HCT116 (cell line): ENCODE data around the gene DLK1. TPM values are rescaled to one million over a fixed set of nuclear protein-coding genes. Genes with fewer than 3 reads are reported as not detected.

Experiments used
- ATAC-seq: fragments of 200-7000 bp; cut with Tn5 transposase; 2 replicates; pipeline ENCODE4 v1.9.1; 2020; ENCODE audit warnings: mild to moderate bottlenecking, moderate library complexity
- BruUV-seq: library from RNA; stranded (reverse); fragments of 400-500 nt; replicated peaks from 2 replicates; lab custom pipeline; 2021; lab: Mats Ljungman, UMichigan
- CTCF ChIA-PET: fragments of 300-600 bp; sonication (Branson Sonifier 250); formaldehyde crosslinking; loops from one replicate; lab custom pipeline; 2021; ENCODE audit warnings: antibody characterized with exemption; lab: Charles Lee
- POLR2A ChIA-PET: fragments of 300-600, 350-600 bp; sonication (Branson Sonifier 250); formaldehyde crosslinking; loops from one replicate; lab custom pipeline; 2021; ENCODE audit warnings: antibody characterized with exemption; lab: Charles Lee
- RAD21 ChIA-PET, 2 experiments: fragments of 300-600 bp; sonication (Branson Sonifier 250); formaldehyde crosslinking; loops; one replicate each; lab custom pipeline; 2023; ENCODE audit warnings: low total read pairs in 2 of 2; ENCODE audit not compliant: uncharacterized antibody in 2 of 2, unreplicated experiment in 2 of 2, low non-redundant PET in 1 of 2; lab: Charles Lee
- DNase-seq: peaks from one replicate; pipeline ENCODE4 v3.0.0-alpha.2; 2010; ENCODE audit warnings: low read depth, low spot score
- H2AFZ ChIP-seq: fragments of 200-600 bp; shearing (Covaris generic), sonication (generic); 2 replicates; pipeline ENCODE4 v1.6.1; 2017; ENCODE audit warnings: low read depth, mixed run types, mixed read lengths, antibody characterized with exemption, low read length; ENCODE audit not compliant: poor library complexity, severe bottlenecking
- H3K27ac ChIP-seq: 2 replicates; pipeline ENCODE4 v1.5.1; 2012; ENCODE audit warnings: low read depth, low read length
- H3K27me3 ChIP-seq: fragments of 200-600 bp; sonication (generic); 2 replicates; pipeline ENCODE4 v1.6.1; 2016; ENCODE audit warnings: mixed run types, low read length, mixed read lengths; ENCODE audit not compliant: insufficient read depth
- H3K36me3 ChIP-seq, 2 experiments: fragments of 200-500 bp in 1 of 2; fragments of 200-600 bp in 1 of 2; sonication (Bioruptor generic) in 1 of 2; sonication (generic) in 1 of 2; 2 replicates each; pipeline versions ENCODE4 v1.5.1 to v1.6.1; 2014 to 2016; ENCODE audit warnings: low read length in 2 of 2, inconsistent platforms in 1 of 2, mixed read lengths in 1 of 2, mixed run types in 1 of 2; ENCODE audit not compliant: insufficient read depth in 2 of 2, control insufficient read depth in 1 of 2
- H3K4me1 ChIP-seq, 2 experiments: fragments of 200-600 bp in 1 of 2; sonication (generic) in 1 of 2; 2 replicates each; pipeline versions ENCODE4 v1.5.1 to v1.6.1; 2012 to 2017; ENCODE audit warnings: low read length in 2 of 2, inconsistent platforms in 1 of 2, mild to moderate bottlenecking in 1 of 2, mixed read lengths in 1 of 2, mixed run types in 1 of 2, moderate library complexity in 1 of 2; ENCODE audit not compliant: insufficient read depth in 2 of 2, control insufficient read depth in 1 of 2
- H3K4me2 ChIP-seq: fragments of 200-600 bp; sonication (generic); 2 replicates; pipeline ENCODE4 v1.6.1; 2017; ENCODE audit warnings: mixed run types, low read length, mixed read lengths
- H3K4me3 ChIP-seq, 2 experiments: fragments of 200-600 bp in 1 of 2; sonication (generic) in 1 of 2; replicated peaks in 1 of 2; 2 replicates each; pipeline ENCODE4 v1.5.1; 2011 to 2016; ENCODE audit warnings: low read length in 2 of 2, control low read depth in 1 of 2, low read depth in 1 of 2, mild to moderate bottlenecking in 1 of 2, mixed read lengths in 1 of 2, mixed run types in 1 of 2
- H3K79me2 ChIP-seq: fragments of 200-600 bp; sonication (generic); 2 replicates; pipeline ENCODE4 v1.6.1; 2017; ENCODE audit warnings: mild to moderate bottlenecking, mixed run types, low read length, moderate library complexity, mixed read lengths; ENCODE audit not compliant: insufficient read depth
- H3K9ac ChIP-seq: fragments of 200-600 bp; sonication (generic); 2 replicates; pipeline ENCODE4 v1.6.1; 2016; ENCODE audit warnings: low read length, mixed read lengths
- H3K9me2 ChIP-seq: fragments of 200-600 bp; sonication (generic), shearing (Covaris generic); 2 replicates; pipeline ENCODE4 v1.6.1; 2017; ENCODE audit warnings: mixed run types, mild to moderate bottlenecking, moderate library complexity; ENCODE audit not compliant: insufficient read depth
- H3K9me3 ChIP-seq, 2 experiments: fragments of 200-500 bp in 1 of 2; fragments of 200-600 bp in 1 of 2; sonication (Bioruptor generic) in 1 of 2; sonication (generic) in 1 of 2; 2 replicates each; pipeline ENCODE4 v1.6.1; 2014 to 2017; ENCODE audit warnings: low read length in 2 of 2, mixed read lengths in 2 of 2, inconsistent platforms in 1 of 2, low read depth in 1 of 2, mild to moderate bottlenecking in 1 of 2, mixed run types in 1 of 2, moderate library complexity in 1 of 2; ENCODE audit not compliant: control insufficient read depth in 1 of 2, insufficient read depth in 1 of 2
- H4K20me1 ChIP-seq: fragments of 200-600 bp; sonication (generic), shearing (Covaris generic); 2 replicates; pipeline ENCODE4 v1.6.1; 2017; ENCODE audit warnings: mixed run types, mild to moderate bottlenecking, moderate library complexity; ENCODE audit not compliant: insufficient read depth
- ELF1 ChIP-seq: IDR thresholded peaks from 2 replicates; pipeline ENCODE4 v1.6.1; 2012; ENCODE audit warnings: low read depth, borderline replicate concordance
- POLR2A ChIP-seq: IDR thresholded peaks from 2 replicates; pipeline ENCODE4 v1.7.0; 2011; ENCODE audit warnings: borderline replicate concordance; ENCODE audit not compliant: insufficient read depth, insufficient read length; ENCODE audit errors: extremely low read depth
- SP1 ChIP-seq: IDR thresholded peaks from 2 replicates; pipeline ENCODE4 v1.6.1; 2012; ENCODE audit warnings: low read depth
- TCF7L2 ChIP-seq: IDR thresholded peaks from 2 replicates; pipeline ENCODE4 v1.7.0; 2011; ENCODE audit warnings: borderline replicate concordance, inconsistent platforms; ENCODE audit not compliant: insufficient read depth, insufficient read length; ENCODE audit errors: extremely low read depth
- intact Hi-C: fragments of 100-400 bp; cut with micrococcal nuclease; formaldehyde crosslinking; loops from 2 replicates; pipeline ENCODE4 v1.10.0; 2022
- total RNA-seq: library from RNA; stranded (reverse); gene quantifications from one replicate; pipeline ENCODE4 v1.2.1, GENCODE V29; 2021; ENCODE audit not compliant: unreplicated experiment

DLK1 gene
- total RNA-seq, 1 experiment from 2014 or later: 1.5 TPM

- H3K9ac ChIP-seq: no peak overlapping the region
- no peaks in the 10 kb centered on the region for H3K79me2 ChIP-seq
- H3K36me3 ChIP-seq: no peaks in the 10 kb centered on the region
- no peak for TF ChIP-seq SP1
- no peak overlapping the region for H2AFZ ChIP-seq
- ChIA-PET POLR2A (no interaction called here), CTCF (no interaction called here), RAD21 (no interaction called here)
- H3K9me2 ChIP-seq: no peaks in the 10 kb centered on the region
- intact Hi-C loops: no loop called here
- H3K4me1 ChIP-seq: no peaks in the 10 kb centered on the region
- no peak overlapping the region for H3K27ac ChIP-seq
- H3K27me3 ChIP-seq: no peaks in the 10 kb centered on the region
- no peak for DNase-seq
- H4K20me1 ChIP-seq: no peaks in the 10 kb centered on the region
- no peak for ATAC-seq
- BruUV-seq: no TSS peak
- no peaks in the 10 kb centered on the region for H3K9me3 ChIP-seq
- H3K4me3 ChIP-seq: no peak overlapping the region
- no peak overlapping the region for H3K4me2 ChIP-seq
Observed at GRCh38 chr14:100784523-100785337, 58.0 kb downstream of the DLK1 start.

GRCh38 chr14:100785338-100785615 is 58.6 kb downstream of the DLK1 start:
- CTCF ChIA-PET: no interaction called here
- H3K27ac ChIP-seq: no peak overlapping the region
- H3K4me2 ChIP-seq: no peak overlapping the region
- H3K9me2 ChIP-seq: no peaks in the 10 kb centered on the region
- H3K4me3 ChIP-seq: no peak overlapping the region
- intact Hi-C loops: no loop called here
- H2AFZ ChIP-seq: no peak overlapping the region
- no peaks in the 10 kb centered on the region for H3K36me3 ChIP-seq
- RAD21 ChIA-PET: no interaction called here
- no peaks in the 10 kb centered on the region for H3K27me3 ChIP-seq
- no peaks in the 10 kb centered on the region for H3K79me2 ChIP-seq
- DNase-seq (no peak), ATAC-seq (no peak)
- H3K4me1 ChIP-seq: no peaks in the 10 kb centered on the region
- BruUV-seq: no TSS peak
- H4K20me1 ChIP-seq: no peaks in the 10 kb centered on the region
- no peaks in the 10 kb centered on the region for H3K9me3 ChIP-seq
- POLR2A ChIA-PET: no interaction called here
- no peak overlapping the region for H3K9ac ChIP-seq
- TF ChIP-seq ELF1 (no peak), POLR2A (no peak), TCF7L2 (no peak)
